Heart left ventricle (tissue), 16 donors: ENCODE measurements around the gene CPN1. TPM values are rescaled to one million over a fixed set of nuclear protein-coding genes. Genes with fewer than 3 reads are reported as not detected.

Experiments
- ATAC-seq, 4 donors: fragments of 200-7000 bp; cut with Tn5 transposase; one replicate each; pipeline ENCODE4 v1.9.1; 2020 to 2022; ENCODE audit warnings: moderate library complexity in 4 of 4, mild to moderate bottlenecking in 3 of 4, moderate number of reproducible peaks in 1 of 4
- DNase-seq, 5 donors: peaks; one replicate each; pipeline ENCODE4 v3.0.0-alpha.2; 2020
- H3K27ac ChIP-seq, 12 donors: fragments of 200-600 bp; sonication (generic) in 4 of 12; one replicate each; pipeline versions ENCODE4 v1.5.0 to v1.8.0; 2016 to 2022; ENCODE audit warnings: mild to moderate bottlenecking in 2 of 12
- H3K27me3 ChIP-seq, 9 donors: fragments of 200-600 bp; sonication (generic) in 2 of 9; one replicate each; pipeline versions ENCODE4 v1.5.1 to v1.8.0; 2016 to 2022; ENCODE audit warnings: mild to moderate bottlenecking in 3 of 9
- H3K36me3 ChIP-seq, 9 donors: fragments of 200-600 bp; sonication (generic) in 2 of 9; one replicate each; pipeline versions ENCODE4 v1.5.0 to v1.8.0; 2018 to 2022; ENCODE audit warnings: mild to moderate bottlenecking in 2 of 9
- H3K4me1 ChIP-seq, 12 donors: fragments of 200-600 bp; sonication (generic) in 4 of 12; one replicate each; pipeline versions ENCODE4 v1.5.0 to v1.8.0; 2016 to 2022; ENCODE audit warnings: mild to moderate bottlenecking in 3 of 12
- H3K4me3 ChIP-seq, 12 donors: fragments of 200-600 bp; sonication (generic) in 4 of 12; one replicate each; pipeline versions ENCODE4 v1.5.0 to v1.8.0; 2017 to 2022; ENCODE audit warnings: mild to moderate bottlenecking in 9 of 12, moderate library complexity in 4 of 12
- H3K9me3 ChIP-seq, 12 donors: fragments of 200-600 bp; sonication (generic) in 4 of 12; one replicate each; pipeline versions ENCODE4 v1.5.0 to v1.8.0; 2016 to 2022; ENCODE audit warnings: mild to moderate bottlenecking in 1 of 12
- CTCF ChIP-seq, 12 donors: fragments of 200-600 bp; sonication (generic) in 4 of 12; IDR thresholded peaks; one replicate each; pipeline versions ENCODE4 v1.5.0 to v1.8.0; 2018 to 2022; ENCODE audit warnings: antibody characterized with exemption in 12 of 12, mild to moderate bottlenecking in 5 of 12
- POLR2A ChIP-seq, 2 donors: fragments of 450-650 bp; IDR thresholded peaks; one replicate each; pipeline ENCODE4 v1.6.1; 2017; ENCODE audit warnings: antibody characterized with exemption in 2 of 2, mild to moderate bottlenecking in 2 of 2, moderate library complexity in 2 of 2
- WGBS, 4 donors: extraction: QIAGEN DNeasy Blood & Tissue Kit in 2 of 4; methylation state at CpG; one replicate each; pipeline versions ENCODE4 v1.1.5 to v1.1.7; 2013 to 2018; 5-methylcytosine and 5-hydroxymethylcytosine counted together
- intact Hi-C, 10 donors: fragments of 100-400 bp; cut with DNase I; formaldehyde crosslinking; loops; one replicate each; pipeline versions ENCODE4 v1.11.1 to v1.14.2; 2022
- polyA plus RNA-seq, 2 donors: library from polyadenylated mRNA; stranded (reverse); fragments of 200-250 nt; gene quantifications; one replicate each; pipeline ENCODE4 v1.2.3, GENCODE V29; 2013
- total RNA-seq, 9 donors: library from RNA; depleted of rRNA in 2 of 9; stranded (reverse); fragments of >200 nt in 2 of 9; fragmentation: NEBNext Ultra II Directional in 3 of 9; extraction: Animal tissue kit (Norgen Biotek cat#: 25700) in 3 of 9; gene quantifications; one replicate each; pipeline versions ENCODE4 v1.1.0 to v1.2.4, GENCODE V29; 2016 to 2023
- donor health status: ischemic (EF 13 %, LVEDD 7.1; RV severe dilation, severe dysfunction).
- donor health status: healthy with polysubstance abuse.
- donor health status: DM: no; HTN: yes; CAD: no.
- donor health status: DM: no; HTN: no; CAD: no.
- donor health status: ischemic (EF 25% LVEDD 6.9; RV normal size, moderate dysfunction).
- donor health status: ischemic (EF 25% LVEDD 5.7; RV mildly dilated, moderate dysfunction).
- donor health status: healthy.
- donor health status: DM: yes; HTN: yes; CAD: no.
- donor health status: ischemic (EF 35%, LVEDD 5.7; RV mildly dilated, moderate dysfunction).
- donor health status: nonischemic (EF 11% LVEDD 7.7; RV severe dilation, severe dysfunction).
- donor health status: DM: yes; HTN: yes; CAD: no.
- donor health status: PGD.
- donor health status: ischemic (EF 29% LVEDD 5.4; RV normal size, mild dysfunction).
- donor health status: nonischemic (EF 23%, LVEDD 6.1; RV moderate dilation, normal function).

CPN1 gene
- total and polyA plus RNA-seq, 11 donors = not detected

GRCh38 chr10:100008708-100009282, 72.9 kb downstream of the CPN1 start:
- no peak for DNase-seq
- peaks cover 3 to 63% (median 40%) of the 10 kb centered on the region in 12 donors for H3K4me1 ChIP-seq
- ATAC-seq = no peak
- WGBS, 4 donors = 23 to 25% (median 24%) methylated on average over 9 of the region's 9 CpGs
- TF ChIP-seq POLR2A (IDR thresholded peaks at IDR 0.05) = no peak
- no peak for TF ChIP-seq CTCF (IDR thresholded peaks at IDR 0.05)
- no peaks in the 10 kb centered on the region for H3K9me3 ChIP-seq
- H3K27me3 ChIP-seq = no peaks in the 10 kb centered on the region
- peak overlapping the region; percentile 55 to 92 (median 84) for H3K27ac ChIP-seq
- H3K36me3 ChIP-seq = no peaks in the 10 kb centered on the region
- peak overlapping the region; percentile 62 to 99 (median 84) for H3K4me3 ChIP-seq
- intact Hi-C loops = loop anchor here in 9 of 10 donors (1.0 to 10.0 kb wide), 13 partner anchors 32 to 162 kb away; no protein-coding TSS in a partner anchor

GRCh38 chr10:100008142-100008522, 73.5 kb downstream of the CPN1 start:
- H3K4me1 ChIP-seq = peaks cover 3 to 66% (median 40%) of the 10 kb centered on the region in 12 donors
- H3K4me3 ChIP-seq = peak overlapping the region; percentile 62 to 99 (median 84)
- ATAC-seq = peak in 1 of 4 donors; percentile 26

GRCh38 chr10:100007231-100008141, 74.2 kb downstream of the CPN1 start:
- peaks cover 3 to 68% (median 40%) of the 10 kb centered on the region in 12 donors for H3K4me1 ChIP-seq
- WGBS, 4 donors = 66 to 69% (median 67%) methylated on average over 10 of the region's 10 CpGs
- no peaks in the 10 kb centered on the region for H3K36me3 ChIP-seq
- H3K9me3 ChIP-seq = no peaks in the 10 kb centered on the region
- H3K27me3 ChIP-seq = no peaks in the 10 kb centered on the region
- intact Hi-C loops = loop anchor here in 9 of 10 donors (2.0 to 10.0 kb wide), 12 partner anchors 31 to 103 kb away; no protein-coding TSS in a partner anchor
- DNase-seq = no peak
- peak overlapping the region in 4 of 12 donors; percentile 25 to 85 (median 80) for H3K27ac ChIP-seq
- peak overlapping the region in 8 of 12 donors; percentile 76 to 99 (median 90) for H3K4me3 ChIP-seq
- no peak for TF ChIP-seq POLR2A (IDR thresholded peaks at IDR 0.05)
- TF ChIP-seq CTCF (IDR thresholded peaks at IDR 0.05) = no peak
- no peak for ATAC-seq

More at GRCh38 chr10:100008142-100008522, 73.5 kb downstream of the CPN1 start:
- Histone ChIP-seq H3K36me3 (no peaks in the 10 kb centered on the region), H3K9me3 (no peaks in the 10 kb centered on the region), H3K27me3 (no peaks in the 10 kb centered on the region), H3K27ac (peak overlapping the region in 8 of 12 donors; percentile 25 to 92 (median 85))
- DNase-seq = no peak
- TF ChIP-seq POLR2A (IDR thresholded peaks at IDR 0.05) = no peak
- no peak for TF ChIP-seq CTCF (IDR thresholded peaks at IDR 0.05)
- intact Hi-C loops = loop anchor here in 9 of 10 donors (2.0 to 10.0 kb wide), 12 partner anchors 31 to 103 kb away; no protein-coding TSS in a partner anchor
- WGBS, 4 donors = 39 to 50% (median 47%) methylated on average over 6 of the region's 6 CpGs
